ENCODE measurements around the gene FFAR2.

DNA sequence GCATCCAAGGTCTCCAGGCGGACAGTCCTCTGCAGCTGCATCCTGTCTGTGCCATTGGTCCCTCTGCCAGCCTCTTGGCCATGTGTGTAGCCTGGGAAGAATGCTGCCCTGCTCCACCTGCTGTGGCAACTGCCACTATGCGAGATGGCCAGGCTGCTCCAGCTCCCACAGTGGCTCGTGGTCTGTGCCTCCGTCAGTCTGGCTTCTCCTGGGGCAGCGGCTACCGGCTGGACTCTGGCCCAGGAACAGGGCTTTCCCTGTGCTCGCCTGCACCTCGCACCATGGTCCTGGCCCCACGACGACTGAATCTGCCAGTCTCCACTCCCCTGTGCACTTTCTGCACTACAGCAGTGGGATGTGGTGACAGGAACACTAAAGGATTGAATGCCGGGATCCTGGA, 26.7 kb upstream of the FFAR2 start:
- TF ChIP-seq CTCF (IDR thresholded peaks at IDR 0.05) (no peak), POLR2A (IDR thresholded peaks at IDR 0.05) (no peak)
